Heart left ventricle (tissue), 16 donors: ENCODE results near the gene COL7A1. TPM values are rescaled to one million over a fixed set of nuclear protein-coding genes. Genes with fewer than 3 reads are reported as not detected.
"Not testable (repeated sequence)": the region's sequence is repeated elsewhere in the genome, so short reads cannot be mapped to it uniquely, and the experiment has no call there.

ENCODE experiments used
- ATAC-seq, 4 donors: fragments of 200-7000 bp; cut with Tn5 transposase; one replicate each; pipeline ENCODE4 v1.9.1; 2020 to 2022; ENCODE audit warnings: moderate library complexity in 4 of 4, mild to moderate bottlenecking in 3 of 4, moderate number of reproducible peaks in 1 of 4
- DNase-seq, 5 donors: peaks; one replicate each; pipeline ENCODE4 v3.0.0-alpha.2; 2020
- H3K27ac ChIP-seq, 12 donors: fragments of 200-600 bp; sonication (generic) in 4 of 12; one replicate each; pipeline versions ENCODE4 v1.5.0 to v1.8.0; 2016 to 2022; ENCODE audit warnings: mild to moderate bottlenecking in 2 of 12
- H3K27me3 ChIP-seq, 9 donors: fragments of 200-600 bp; sonication (generic) in 2 of 9; one replicate each; pipeline versions ENCODE4 v1.5.1 to v1.8.0; 2016 to 2022; ENCODE audit warnings: mild to moderate bottlenecking in 3 of 9
- H3K36me3 ChIP-seq, 9 donors: fragments of 200-600 bp; sonication (generic) in 2 of 9; one replicate each; pipeline versions ENCODE4 v1.5.0 to v1.8.0; 2018 to 2022; ENCODE audit warnings: mild to moderate bottlenecking in 2 of 9
- H3K4me1 ChIP-seq, 12 donors: fragments of 200-600 bp; sonication (generic) in 4 of 12; one replicate each; pipeline versions ENCODE4 v1.5.0 to v1.8.0; 2016 to 2022; ENCODE audit warnings: mild to moderate bottlenecking in 3 of 12
- H3K4me3 ChIP-seq, 12 donors: fragments of 200-600 bp; sonication (generic) in 4 of 12; one replicate each; pipeline versions ENCODE4 v1.5.0 to v1.8.0; 2017 to 2022; ENCODE audit warnings: mild to moderate bottlenecking in 9 of 12, moderate library complexity in 4 of 12
- H3K9me3 ChIP-seq, 12 donors: fragments of 200-600 bp; sonication (generic) in 4 of 12; one replicate each; pipeline versions ENCODE4 v1.5.0 to v1.8.0; 2016 to 2022; ENCODE audit warnings: mild to moderate bottlenecking in 1 of 12
- CTCF ChIP-seq, 12 donors: fragments of 200-600 bp; sonication (generic) in 4 of 12; IDR thresholded peaks; one replicate each; pipeline versions ENCODE4 v1.5.0 to v1.8.0; 2018 to 2022; ENCODE audit warnings: antibody characterized with exemption in 12 of 12, mild to moderate bottlenecking in 5 of 12
- POLR2A ChIP-seq, 2 donors: fragments of 450-650 bp; IDR thresholded peaks; one replicate each; pipeline ENCODE4 v1.6.1; 2017; ENCODE audit warnings: antibody characterized with exemption in 2 of 2, mild to moderate bottlenecking in 2 of 2, moderate library complexity in 2 of 2
- WGBS, 4 donors: extraction: QIAGEN DNeasy Blood & Tissue Kit in 2 of 4; methylation state at CpG; one replicate each; pipeline versions ENCODE4 v1.1.5 to v1.1.7; 2013 to 2018; 5-methylcytosine and 5-hydroxymethylcytosine counted together
- intact Hi-C, 10 donors: fragments of 100-400 bp; cut with DNase I; formaldehyde crosslinking; loops; one replicate each; pipeline versions ENCODE4 v1.11.1 to v1.14.2; 2022
- polyA plus RNA-seq, 2 donors: library from polyadenylated mRNA; stranded (reverse); fragments of 200-250 nt; gene quantifications; one replicate each; pipeline ENCODE4 v1.2.3, GENCODE V29; 2013
- total RNA-seq, 9 donors: library from RNA; depleted of rRNA in 2 of 9; stranded (reverse); fragments of >200 nt in 2 of 9; fragmentation: NEBNext Ultra II Directional in 3 of 9; extraction: Animal tissue kit (Norgen Biotek cat#: 25700) in 3 of 9; gene quantifications; one replicate each; pipeline versions ENCODE4 v1.1.0 to v1.2.4, GENCODE V29; 2016 to 2023
- donor health status: ischemic (EF 13 %, LVEDD 7.1; RV severe dilation, severe dysfunction).
- donor health status: healthy with polysubstance abuse.
- donor health status: DM: no; HTN: yes; CAD: no.
- donor health status: DM: no; HTN: no; CAD: no.
- donor health status: ischemic (EF 25% LVEDD 6.9; RV normal size, moderate dysfunction).
- donor health status: ischemic (EF 25% LVEDD 5.7; RV mildly dilated, moderate dysfunction).
- donor health status: healthy.
- donor health status: DM: yes; HTN: yes; CAD: no.
- donor health status: ischemic (EF 35%, LVEDD 5.7; RV mildly dilated, moderate dysfunction).
- donor health status: nonischemic (EF 11% LVEDD 7.7; RV severe dilation, severe dysfunction).
- donor health status: DM: yes; HTN: yes; CAD: no.
- donor health status: PGD.
- donor health status: ischemic (EF 29% LVEDD 5.4; RV normal size, mild dysfunction).
- donor health status: nonischemic (EF 23%, LVEDD 6.1; RV moderate dilation, normal function).

The COL7A1 gene
- total and polyA plus RNA-seq, 11 donors, result 2.4 to 25.2 (median 11.5) TPM

- intact Hi-C loops, result loop anchor here in 1 of 10 donors (10.0 kb wide), 1 partner anchor 279 kb away; no protein-coding TSS in a partner anchor
- Histone ChIP-seq H3K36me3 (no peaks in the 10 kb centered on the region), H3K27ac (peak overlapping the region in 1 of 12 donors; percentile 84), H3K9me3 (no peaks in the 10 kb centered on the region), H3K4me1 (peaks cover 0 to 60% (median 20%) of the 10 kb centered on the region in 12 donors), H3K4me3 (no peak overlapping the region), H3K27me3 (no peaks in the 10 kb centered on the region)
- ATAC-seq (no peak), DNase-seq (peak in 1 of 5 donors; percentile 12)
- TF ChIP-seq CTCF (IDR thresholded peaks at IDR 0.05), result no peak
- TF ChIP-seq POLR2A (IDR thresholded peaks at IDR 0.05), result no peak
- WGBS, 4 donors, result 88 to 95% (median 89%) methylated on average over 12 to 14 of the region's 14 CpGs
Measured at GRCh38 chr3:48553886-48554845, 41.0 kb downstream of the COL7A1 start.

GRCh38 chr3:48553361-48553760 is 41.8 kb downstream of the COL7A1 start:
- Histone ChIP-seq H3K36me3 (no peaks in the 10 kb centered on the region), H3K9me3 (no peaks in the 10 kb centered on the region), H3K27ac (peak overlapping the region in 1 of 12 donors; percentile 84), H3K4me1 (peaks cover 0 to 58% (median 20%) of the 10 kb centered on the region in 12 donors), H3K4me3 (no peak overlapping the region), H3K27me3 (no peaks in the 10 kb centered on the region)
- ATAC-seq (no peak), DNase-seq (peak in 1 of 5 donors; percentile 17)
- no peak for TF ChIP-seq CTCF (IDR thresholded peaks at IDR 0.05)
- intact Hi-C loops, result loop anchor here in 1 of 10 donors (10.0 kb wide), 1 partner anchor 279 kb away; no protein-coding TSS in a partner anchor
- WGBS, 4 donors, result 86 to 94% (median 91%) methylated on average over 5 of the region's 5 CpGs

- no peak for TF ChIP-seq CTCF (IDR thresholded peaks at IDR 0.05)
- no peaks in the 10 kb centered on the region for H3K27me3 ChIP-seq
- intact Hi-C loops, result loop anchor here in 1 of 10 donors (10.0 kb wide), 1 partner anchor 278 kb away; no protein-coding TSS in a partner anchor
- ATAC-seq, result no peak
- H3K9me3 ChIP-seq, result no peaks in the 10 kb centered on the region
- peaks cover 0 to 48% (median 13%) of the 10 kb centered on the region in 12 donors for H3K4me1 ChIP-seq
- WGBS, 4 donors, result 79 to 88% (median 85%) methylated on average over 11 to 14 of the region's 14 CpGs
- peak in 1 of 5 donors; percentile 24 for DNase-seq
- no peak overlapping the region for H3K4me3 ChIP-seq
- H3K27ac ChIP-seq, result peak overlapping the region in 1 of 12 donors; percentile 84
- no peaks in the 10 kb centered on the region for H3K36me3 ChIP-seq
Measured at GRCh38 chr3:48552111-48552951, 42.8 kb downstream of the COL7A1 start.

- H3K36me3 ChIP-seq, H3K9me3 ChIP-seq, H3K27me3 ChIP-seq, H3K4me3 ChIP-seq, H3K27ac ChIP-seq, ATAC-seq: not testable (repeated sequence)
- DNase-seq, result peak in 1 of 5 donors; percentile 7
- peaks cover 0 to 45% (median 9%) of the 10 kb centered on the region in 12 donors for H3K4me1 ChIP-seq
- WGBS, 4 donors, result 82 to 95% (median 91%) methylated on average over 7 of the region's 7 CpGs
- intact Hi-C loops, result loop anchor here in 1 of 10 donors (10.0 kb wide), 1 partner anchor 277 kb away; no protein-coding TSS in a partner anchor
Measured at GRCh38 chr3:48551651-48552050, 43.5 kb downstream of the COL7A1 start.
